Loucy (cell line): ENCODE results near the gene MACROH2A1.

Experiments
- H2AFZ ChIP-seq: fragments of 200-600 bp; sonication (generic); 2 replicates; pipeline ENCODE4 v1.6.0; 2016; ENCODE audit warnings: antibody characterized with exemption, mild to moderate bottlenecking, low read length, moderate library complexity
- H3F3A ChIP-seq: fragments of 200-600 bp; 2 replicates; pipeline ENCODE4 v1.6.0; 2016; ENCODE audit warnings: antibody characterized with exemption, low read depth, mild to moderate bottlenecking
- H3K27me3 ChIP-seq: fragments of 200-600 bp; sonication (generic); 2 replicates; pipeline ENCODE4 v1.6.1; 2014; ENCODE audit warnings: low read length, mild to moderate bottlenecking; ENCODE audit not compliant: insufficient read depth, poor library complexity, severe bottlenecking
- H3K36me3 ChIP-seq: fragments of 200-600 bp; sonication (generic); 2 replicates; pipeline ENCODE4 v1.6.1; 2016; ENCODE audit warnings: low read length; ENCODE audit not compliant: insufficient read depth
- H3K4me1 ChIP-seq: fragments of 200-600 bp; sonication (generic); 2 replicates; pipeline ENCODE4 v1.5.1; 2014; ENCODE audit warnings: low read length, mild to moderate bottlenecking; ENCODE audit not compliant: insufficient read depth, poor library complexity, severe bottlenecking
- H3K4me2 ChIP-seq: fragments of 200-600 bp; sonication (generic); 2 replicates; pipeline ENCODE4 v1.6.0; 2014; ENCODE audit warnings: antibody characterized with exemption, low read length, low read depth, mild to moderate bottlenecking; ENCODE audit not compliant: poor library complexity, severe bottlenecking
- H3K4me3 ChIP-seq: fragments of 200-600 bp; sonication (generic); 2 replicates; pipeline ENCODE4 v1.5.1; 2014; ENCODE audit warnings: low read length, mild to moderate bottlenecking, mixed read lengths; ENCODE audit not compliant: poor library complexity, severe bottlenecking
- H3K79me2 ChIP-seq: fragments of 200-600 bp; sonication (generic); 2 replicates; pipeline ENCODE4 v1.6.1; 2014; ENCODE audit warnings: low read length; ENCODE audit not compliant: insufficient read depth
- H3K9ac ChIP-seq: fragments of 200-600 bp; sonication (generic); 2 replicates; pipeline ENCODE4 v1.6.0; 2014; ENCODE audit warnings: mild to moderate bottlenecking, low read depth, low read length, moderate library complexity; ENCODE audit not compliant: poor library complexity, severe bottlenecking
- H3K9me2 ChIP-seq: fragments of 200-600 bp; sonication (generic); replicated peaks from 2 replicates; pipeline ENCODE4 v1.6.1; 2016; ENCODE audit warnings: low read depth, low read length, mixed read lengths
- H3K9me3 ChIP-seq: fragments of 200-600 bp; sonication (generic); 2 replicates; pipeline ENCODE4 v1.6.1; 2014; ENCODE audit warnings: mild to moderate bottlenecking, antibody characterized with exemption, low read length, low read depth; ENCODE audit not compliant: insufficient read depth
- H4K20me1 ChIP-seq: fragments of 200-600 bp; sonication (generic); 2 replicates; pipeline ENCODE4 v1.6.0; 2014; ENCODE audit warnings: antibody characterized with exemption, low read length, mild to moderate bottlenecking; ENCODE audit not compliant: insufficient read depth, poor library complexity, severe bottlenecking
- CTCF ChIP-seq: fragments of 200-600 bp; sonication (generic); conservative IDR thresholded peaks from 2 replicates; pipeline ENCODE4 v1.5.1; 2014; ENCODE audit warnings: mild to moderate bottlenecking, antibody characterized with exemption, low read length
- EZH2phosphoT487 ChIP-seq: fragments of 200-600 bp; IDR thresholded peaks from 2 replicates; pipeline ENCODE4 v1.6.1; 2018; ENCODE audit warnings: antibody characterized with exemption, mild to moderate bottlenecking, moderate library complexity, borderline replicate concordance

MACROH2A1 gene

GRCh38 chr5:135323227-135323626, 75.8 kb downstream of the MACROH2A1 start:
- Histone ChIP-seq H3K9me3 (no peaks in the 10 kb centered on the region), H3K4me1 (peaks cover 10% of the 10 kb centered on the region), H3F3A (no peaks in the 10 kb centered on the region), H3K9ac (no peak overlapping the region), H3K27me3 (no peaks in the 10 kb centered on the region), H2AFZ (no peak overlapping the region), H3K9me2 (no peaks in the 10 kb centered on the region), H3K4me2 (no peak overlapping the region), H3K36me3 (no peaks in the 10 kb centered on the region), H4K20me1 (no peaks in the 10 kb centered on the region), H3K4me3 (no peak overlapping the region), H3K79me2 (no peaks in the 10 kb centered on the region)
- TF ChIP-seq EZH2phosphoT487 (no peak), CTCF (no peak)

GRCh38 chr5:135322744-135323143, 76.3 kb downstream of the MACROH2A1 start:
- H3K79me2 ChIP-seq = no peaks in the 10 kb centered on the region
- peaks cover 10% of the 10 kb centered on the region for H3K4me1 ChIP-seq
- H3K4me3 ChIP-seq = no peak overlapping the region
- no peaks in the 10 kb centered on the region for H3K9me2 ChIP-seq
- H3K36me3 ChIP-seq = no peaks in the 10 kb centered on the region
- H3K4me2 ChIP-seq = no peak overlapping the region
- no peak for TF ChIP-seq EZH2phosphoT487
- TF ChIP-seq CTCF = no peak
- H4K20me1 ChIP-seq = no peaks in the 10 kb centered on the region
- H2AFZ ChIP-seq = no peak overlapping the region
- H3K9ac ChIP-seq = no peak overlapping the region
- H3F3A ChIP-seq = no peaks in the 10 kb centered on the region
- no peaks in the 10 kb centered on the region for H3K27me3 ChIP-seq
- H3K9me3 ChIP-seq = no peaks in the 10 kb centered on the region

GRCh38 chr5:135322271-135322670, 76.8 kb downstream of the MACROH2A1 start:
- no peaks in the 10 kb centered on the region for H3K36me3 ChIP-seq
- no peak overlapping the region for H2AFZ ChIP-seq
- H3K4me1 ChIP-seq = peaks cover 10% of the 10 kb centered on the region
- no peaks in the 10 kb centered on the region for H3K9me3 ChIP-seq
- no peaks in the 10 kb centered on the region for H4K20me1 ChIP-seq
- H3K9me2 ChIP-seq = no peaks in the 10 kb centered on the region
- H3K27me3 ChIP-seq = no peaks in the 10 kb centered on the region
- H3K9ac ChIP-seq = no peak overlapping the region
- no peaks in the 10 kb centered on the region for H3F3A ChIP-seq
- no peak for TF ChIP-seq EZH2phosphoT487
- no peak for TF ChIP-seq CTCF
- no peak overlapping the region for H3K4me2 ChIP-seq
- no peaks in the 10 kb centered on the region for H3K79me2 ChIP-seq
- no peak overlapping the region for H3K4me3 ChIP-seq
